Measurements from ENCODE around the gene APOE.

Gene APOE

GRCh38 chr19:44955505-44956439 is 50.2 kb downstream of the APOE start:
- DNase-seq: no peak

GRCh38 chr19:44957526-44957925 is 51.9 kb downstream of the APOE start:
- no peak for DNase-seq

GRCh38 chr19:44958090-44958489 is 52.5 kb downstream of the APOE start:
- no peak for DNase-seq
